Measurements from ENCODE around the gene IL4R.

DNA sequence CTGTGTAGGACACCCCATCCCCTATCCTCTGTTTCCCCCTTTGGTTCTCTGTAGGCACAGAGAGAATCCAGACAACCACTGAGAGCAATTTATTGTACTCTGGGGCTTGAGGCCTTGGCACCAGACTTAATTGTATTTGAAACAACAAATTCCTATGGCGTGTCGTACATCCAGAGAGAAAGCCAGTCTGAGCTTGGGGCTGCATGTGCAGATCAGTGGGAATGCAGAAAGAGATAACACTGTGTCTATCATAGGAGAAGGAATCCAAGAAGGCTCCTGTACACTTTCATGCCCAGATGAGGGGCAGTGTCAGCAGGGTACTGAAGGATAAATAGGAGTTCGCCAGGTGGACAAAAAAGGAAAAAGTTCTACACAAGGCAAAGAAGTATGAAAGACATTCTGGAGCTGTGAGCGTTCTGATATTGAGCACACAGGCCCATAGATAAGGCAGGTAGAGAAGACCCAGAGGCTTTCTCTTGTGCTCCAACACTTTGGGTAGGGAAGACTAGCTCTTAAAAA, 22.0 kb upstream of the IL4R start:
- TF ChIP-seq, protein P1, sequence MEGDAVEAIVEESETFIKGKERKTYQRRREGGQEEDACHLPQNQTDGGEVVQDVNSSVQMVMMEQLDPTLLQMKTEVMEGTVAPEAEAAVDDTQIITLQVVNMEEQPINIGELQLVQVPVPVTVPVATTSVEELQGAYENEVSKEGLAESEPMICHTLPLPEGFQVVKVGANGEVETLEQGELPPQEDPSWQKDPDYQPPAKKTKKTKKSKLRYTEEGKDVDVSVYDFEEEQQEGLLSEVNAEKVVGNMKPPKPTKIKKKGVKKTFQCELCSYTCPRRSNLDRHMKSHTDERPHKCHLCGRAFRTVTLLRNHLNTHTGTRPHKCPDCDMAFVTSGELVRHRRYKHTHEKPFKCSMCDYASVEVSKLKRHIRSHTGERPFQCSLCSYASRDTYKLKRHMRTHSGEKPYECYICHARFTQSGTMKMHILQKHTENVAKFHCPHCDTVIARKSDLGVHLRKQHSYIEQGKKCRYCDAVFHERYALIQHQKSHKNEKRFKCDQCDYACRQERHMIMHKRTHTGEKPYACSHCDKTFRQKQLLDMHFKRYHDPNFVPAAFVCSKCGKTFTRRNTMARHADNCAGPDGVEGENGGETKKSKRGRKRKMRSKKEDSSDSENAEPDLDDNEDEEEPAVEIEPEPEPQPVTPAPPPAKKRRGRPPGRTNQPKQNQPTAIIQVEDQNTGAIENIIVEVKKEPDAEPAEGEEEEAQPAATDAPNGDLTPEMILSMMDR (IDR thresholded peaks at IDR 0.05; ENCODE audit: control extremely low read depth in 1 of 3, insufficient read depth in 1 of 3, low read depth in 1 of 3, low read length in 3 of 3), result no peak
- TF ChIP-seq SIN3A (conservative IDR thresholded peaks at IDR 0.05 in 1 of 2, IDR thresholded peaks at IDR 0.05 in 1 of 2; ENCODE audit: low read depth in 1 of 2, low read length in 2 of 2), result no peak
- TF ChIP-seq EZH2 (IDR thresholded peaks at IDR 0.05; ENCODE audit: low read depth, low read length, severe bottlenecking), result no peak
- TF ChIP-seq YY1 (IDR thresholded peaks at IDR 0.05; ENCODE audit: low read depth, low read length), result no peak
- TF ChIP-seq SUZ12 (IDR thresholded peaks at IDR 0.05; ENCODE audit: low read length), result no peak
- no peak for TF ChIP-seq POLR2A (IDR thresholded peaks at IDR 0.05; ENCODE audit: control extremely low read depth in 1 of 2, low read depth in 2 of 2, low read length in 2 of 2)
- TF ChIP-seq KDM1A (IDR thresholded peaks at IDR 0.05; ENCODE audit: borderline replicate concordance, low read length), result no peak
- no peak for TF ChIP-seq SP2 (IDR thresholded peaks at IDR 0.05; ENCODE audit: low read length)
- no peak for TF ChIP-seq SIRT6 (IDR thresholded peaks at IDR 0.05; ENCODE audit: low read length)
- TF ChIP-seq, protein P2, sequence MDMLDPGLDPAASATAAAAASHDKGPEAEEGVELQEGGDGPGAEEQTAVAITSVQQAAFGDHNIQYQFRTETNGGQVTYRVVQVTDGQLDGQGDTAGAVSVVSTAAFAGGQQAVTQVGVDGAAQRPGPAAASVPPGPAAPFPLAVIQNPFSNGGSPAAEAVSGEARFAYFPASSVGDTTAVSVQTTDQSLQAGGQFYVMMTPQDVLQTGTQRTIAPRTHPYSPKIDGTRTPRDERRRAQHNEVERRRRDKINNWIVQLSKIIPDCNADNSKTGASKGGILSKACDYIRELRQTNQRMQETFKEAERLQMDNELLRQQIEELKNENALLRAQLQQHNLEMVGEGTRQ (IDR thresholded peaks at IDR 0.05; ENCODE audit: low read length), result no peak

Measured in H1 (cell line).